ENCODE data around the gene OR51I2.

Gene OR51I2

GRCh38 chr11:5504403-5504921, 55.3 kb downstream of the OR51I2 start (continued):
- no peak for TF ChIP-seq RARB (CRISPR knock-in tag; IDR thresholded peaks at IDR 0.05)
- no peak for TF ChIP-seq ZNF70 (CRISPR knock-in tag; IDR thresholded peaks at IDR 0.05)
- no peak for TF ChIP-seq PPARA (CRISPR knock-in tag; IDR thresholded peaks at IDR 0.05; ENCODE audit: borderline replicate concordance)
- TF ChIP-seq OSR1 (CRISPR knock-in tag; IDR thresholded peaks at IDR 0.05): no peak
- no peak for TF ChIP-seq CREB5 (CRISPR knock-in tag; IDR thresholded peaks at IDR 0.05; ENCODE audit: low read depth)

GRCh38 chr11:5505363-5506048, 56.4 kb downstream of the OR51I2 start:
- no peak for ATAC-seq
- TF ChIP-seq ZFP30 (CRISPR knock-in tag; IDR thresholded peaks at IDR 0.05) (no peak), ZNF70 (CRISPR knock-in tag; IDR thresholded peaks at IDR 0.05) (no peak), ZFP3 (CRISPR knock-in tag; IDR thresholded peaks at IDR 0.05) (no peak), GLIS3 (CRISPR knock-in tag; IDR thresholded peaks at IDR 0.05) (no peak), ESRRG (CRISPR knock-in tag; IDR thresholded peaks at IDR 0.05) (no peak), POU6F1 (CRISPR knock-in tag; IDR thresholded peaks at IDR 0.05; ENCODE audit: borderline replicate concordance, low read depth) (no peak), TCF4 (CRISPR knock-in tag; IDR thresholded peaks at IDR 0.05; ENCODE audit: borderline replicate concordance) (no peak), ISL1 (CRISPR knock-in tag; IDR thresholded peaks at IDR 0.05) (no peak), CREB5 (CRISPR knock-in tag; IDR thresholded peaks at IDR 0.05; ENCODE audit: low read depth) (no peak), ZNF565 (CRISPR knock-in tag; conservative IDR thresholded peaks at IDR 0.05; ENCODE audit: low read depth) (no peak), ZNF8 (CRISPR knock-in tag; IDR thresholded peaks at IDR 0.05) (no peak), ZC3H10 (CRISPR knock-in tag; IDR thresholded peaks at IDR 0.05) (no peak), BACH2 (CRISPR knock-in tag; IDR thresholded peaks at IDR 0.05; ENCODE audit: borderline replicate concordance) (no peak), RARB (CRISPR knock-in tag; IDR thresholded peaks at IDR 0.05) (no peak), SNAI2 (CRISPR knock-in tag; IDR thresholded peaks at IDR 0.05) (no peak), TOX (CRISPR knock-in tag; IDR thresholded peaks at IDR 0.05; ENCODE audit: borderline replicate concordance) (no peak)
- TF ChIP-seq, protein P1, sequence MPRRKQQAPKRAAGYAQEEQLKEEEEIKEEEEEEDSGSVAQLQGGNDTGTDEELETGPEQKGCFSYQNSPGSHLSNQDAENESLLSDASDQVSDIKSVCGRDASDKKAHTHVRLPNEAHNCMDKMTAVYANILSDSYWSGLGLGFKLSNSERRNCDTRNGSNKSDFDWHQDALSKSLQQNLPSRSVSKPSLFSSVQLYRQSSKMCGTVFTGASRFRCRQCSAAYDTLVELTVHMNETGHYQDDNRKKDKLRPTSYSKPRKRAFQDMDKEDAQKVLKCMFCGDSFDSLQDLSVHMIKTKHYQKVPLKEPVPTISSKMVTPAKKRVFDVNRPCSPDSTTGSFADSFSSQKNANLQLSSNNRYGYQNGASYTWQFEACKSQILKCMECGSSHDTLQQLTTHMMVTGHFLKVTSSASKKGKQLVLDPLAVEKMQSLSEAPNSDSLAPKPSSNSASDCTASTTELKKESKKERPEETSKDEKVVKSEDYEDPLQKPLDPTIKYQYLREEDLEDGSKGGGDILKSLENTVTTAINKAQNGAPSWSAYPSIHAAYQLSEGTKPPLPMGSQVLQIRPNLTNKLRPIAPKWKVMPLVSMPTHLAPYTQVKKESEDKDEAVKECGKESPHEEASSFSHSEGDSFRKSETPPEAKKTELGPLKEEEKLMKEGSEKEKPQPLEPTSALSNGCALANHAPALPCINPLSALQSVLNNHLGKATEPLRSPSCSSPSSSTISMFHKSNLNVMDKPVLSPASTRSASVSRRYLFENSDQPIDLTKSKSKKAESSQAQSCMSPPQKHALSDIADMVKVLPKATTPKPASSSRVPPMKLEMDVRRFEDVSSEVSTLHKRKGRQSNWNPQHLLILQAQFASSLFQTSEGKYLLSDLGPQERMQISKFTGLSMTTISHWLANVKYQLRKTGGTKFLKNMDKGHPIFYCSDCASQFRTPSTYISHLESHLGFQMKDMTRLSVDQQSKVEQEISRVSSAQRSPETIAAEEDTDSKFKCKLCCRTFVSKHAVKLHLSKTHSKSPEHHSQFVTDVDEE (CRISPR knock-in tag; IDR thresholded peaks at IDR 0.05): no peak
- TF ChIP-seq, protein P2, sequence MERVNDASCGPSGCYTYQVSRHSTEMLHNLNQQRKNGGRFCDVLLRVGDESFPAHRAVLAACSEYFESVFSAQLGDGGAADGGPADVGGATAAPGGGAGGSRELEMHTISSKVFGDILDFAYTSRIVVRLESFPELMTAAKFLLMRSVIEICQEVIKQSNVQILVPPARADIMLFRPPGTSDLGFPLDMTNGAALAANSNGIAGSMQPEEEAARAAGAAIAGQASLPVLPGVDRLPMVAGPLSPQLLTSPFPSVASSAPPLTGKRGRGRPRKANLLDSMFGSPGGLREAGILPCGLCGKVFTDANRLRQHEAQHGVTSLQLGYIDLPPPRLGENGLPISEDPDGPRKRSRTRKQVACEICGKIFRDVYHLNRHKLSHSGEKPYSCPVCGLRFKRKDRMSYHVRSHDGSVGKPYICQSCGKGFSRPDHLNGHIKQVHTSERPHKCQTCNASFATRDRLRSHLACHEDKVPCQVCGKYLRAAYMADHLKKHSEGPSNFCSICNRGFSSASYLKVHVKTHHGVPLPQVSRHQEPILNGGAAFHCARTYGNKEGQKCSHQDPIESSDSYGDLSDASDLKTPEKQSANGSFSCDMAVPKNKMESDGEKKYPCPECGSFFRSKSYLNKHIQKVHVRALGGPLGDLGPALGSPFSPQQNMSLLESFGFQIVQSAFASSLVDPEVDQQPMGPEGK (CRISPR knock-in tag; IDR thresholded peaks at IDR 0.05; ENCODE audit: borderline replicate concordance): no peak

All from SK-N-SH treated with all-trans-retinoic acid at 6 μM for 48 hours (cell line).